HG03108 (cell line): ENCODE results near the gene MSMP.

ENCODE experiments used
- ATAC-seq: cut with Tn5 transposase; IDR thresholded peaks from one replicate; pipeline ENCODE4 v1.9.1; 2021; ENCODE audit warnings: moderate library complexity; ENCODE audit not compliant: unreplicated experiment

The MSMP gene

GRCh38 chr9:35754264-35754663, at the start of gene MSMP:
TSS of gene MSMP (minus strand) at chr9:35754276. CDS start at chr9:35754129, 147 bp downstream.
- ATAC-seq: no peak

GRCh38 chr9:35801328-35802128, 47.5 kb upstream of the MSMP start:
- ATAC-seq: no peak

GRCh38 chr9:35800530-35800929, 46.5 kb upstream of the MSMP start:
- ATAC-seq: no peak

DNA sequence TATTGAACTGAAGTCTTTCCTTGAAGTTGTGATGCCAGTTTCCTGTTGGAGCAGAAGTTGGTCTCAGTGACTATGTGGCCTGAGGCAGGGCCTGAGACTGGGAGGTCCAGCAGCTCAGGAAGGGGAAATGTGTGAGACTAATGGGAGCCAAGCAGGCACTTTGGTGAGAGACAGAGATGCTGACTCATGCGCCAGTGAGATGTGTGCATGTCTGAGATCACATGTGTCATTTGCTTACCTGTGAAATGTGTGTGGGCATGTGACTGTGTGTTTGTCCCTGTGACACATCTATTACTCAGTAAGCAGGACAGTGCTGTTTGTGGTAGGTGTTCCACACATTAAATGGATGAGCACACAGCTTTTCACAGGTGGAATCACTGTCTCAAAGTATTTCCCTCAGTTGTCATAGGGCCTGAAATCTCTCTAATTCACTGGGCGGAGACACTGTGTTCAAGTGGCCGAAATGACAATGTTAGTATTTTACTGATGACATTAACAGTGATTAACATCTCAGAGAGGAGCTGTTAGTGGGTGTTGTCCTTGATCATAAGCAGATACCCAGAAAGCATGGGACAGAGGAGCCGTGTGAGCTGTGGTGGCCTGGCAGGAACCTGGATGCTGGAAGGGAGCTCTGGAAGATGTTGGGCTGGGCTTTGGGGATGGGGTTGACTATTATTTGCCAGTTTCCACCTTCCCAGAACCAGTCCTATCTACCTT, 44.7 kb upstream of the MSMP start:
- ATAC-seq: no peak

- no peak for ATAC-seq
Measured at GRCh38 chr9:35797311-35798109, 43.4 kb upstream of the MSMP start.

DNA sequence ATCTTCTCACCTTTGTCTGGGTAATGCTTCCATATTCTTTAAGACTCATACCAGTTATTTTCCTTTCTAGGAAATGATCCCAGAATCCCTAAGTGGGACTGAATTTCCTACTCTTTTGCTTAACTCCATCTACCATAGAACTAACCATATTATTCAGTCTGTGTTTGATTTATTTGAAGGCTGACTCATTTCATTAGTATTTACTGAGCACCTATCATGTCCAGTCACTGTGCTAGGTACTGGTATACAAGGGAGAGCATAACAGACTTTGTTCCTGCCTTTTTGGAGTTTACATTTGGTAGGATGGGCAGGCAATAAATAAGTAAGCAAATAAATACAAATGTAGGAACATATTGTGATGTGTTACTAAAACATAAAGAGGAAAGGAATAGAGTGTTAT, 41.6 kb upstream of the MSMP start:
- no peak for ATAC-seq

DNA sequence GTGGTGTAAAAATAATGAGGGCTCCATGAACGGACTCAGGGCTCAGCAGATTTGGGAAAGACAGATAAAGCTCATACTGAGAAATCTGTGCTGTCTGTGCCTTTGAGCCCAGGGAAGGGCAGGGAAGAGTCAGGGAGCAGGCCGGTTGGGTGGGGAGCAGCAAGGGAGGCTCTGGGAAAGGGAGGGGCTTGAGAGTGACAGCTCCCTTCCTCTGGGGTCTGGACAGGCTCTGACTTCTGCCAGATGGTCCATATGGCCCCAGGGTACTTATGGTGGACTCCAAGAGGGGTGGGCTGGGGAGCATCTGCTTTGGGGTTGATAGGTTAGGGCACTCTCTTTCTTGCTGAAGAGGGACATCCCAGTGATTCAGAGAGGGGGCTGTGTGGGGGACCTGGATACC, 39.4 kb upstream of the MSMP start:
- no peak for ATAC-seq

GRCh38 chr9:35792826-35793225, 38.8 kb upstream of the MSMP start:
- no peak for ATAC-seq

DNA sequence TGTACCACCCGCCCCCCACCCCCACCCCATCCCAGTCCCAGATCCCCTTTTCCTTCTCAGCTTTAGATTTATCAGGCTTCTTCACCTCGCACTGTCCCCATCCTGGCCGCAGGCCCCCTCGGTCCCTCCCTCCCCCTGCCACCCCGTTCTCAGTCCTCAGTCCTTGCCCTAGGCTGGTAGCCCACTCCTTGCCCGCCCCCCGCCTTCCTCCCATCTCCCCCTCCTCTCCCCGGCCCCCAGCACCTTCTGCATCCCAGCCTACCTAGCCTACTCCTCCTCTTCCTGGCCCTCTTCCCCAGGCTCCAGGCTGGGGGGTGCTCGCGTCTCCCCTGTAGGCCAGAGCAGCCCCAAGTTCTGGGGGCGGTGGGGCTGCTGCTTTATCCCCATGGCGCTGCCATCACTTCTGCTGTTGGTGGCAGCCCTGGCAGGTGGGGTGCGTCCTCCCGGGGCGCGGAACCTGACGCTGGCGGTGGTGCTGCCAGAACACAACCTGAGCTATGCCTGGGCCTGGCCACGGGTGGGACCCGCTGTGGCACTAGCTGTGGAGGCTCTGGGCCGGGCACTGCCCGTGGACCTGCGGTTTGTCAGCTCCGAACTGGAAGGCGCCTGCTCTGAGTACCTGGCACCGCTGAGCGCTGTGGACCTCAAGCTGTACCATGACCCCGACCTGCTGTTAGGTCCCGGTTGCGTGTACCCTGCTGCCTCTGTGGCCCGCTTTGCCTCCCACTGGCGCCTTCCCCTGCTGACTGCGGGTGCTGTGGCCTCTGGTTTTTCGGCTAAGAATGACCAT, 38.1 kb upstream of the MSMP start:
- ATAC-seq: no peak

DNA sequence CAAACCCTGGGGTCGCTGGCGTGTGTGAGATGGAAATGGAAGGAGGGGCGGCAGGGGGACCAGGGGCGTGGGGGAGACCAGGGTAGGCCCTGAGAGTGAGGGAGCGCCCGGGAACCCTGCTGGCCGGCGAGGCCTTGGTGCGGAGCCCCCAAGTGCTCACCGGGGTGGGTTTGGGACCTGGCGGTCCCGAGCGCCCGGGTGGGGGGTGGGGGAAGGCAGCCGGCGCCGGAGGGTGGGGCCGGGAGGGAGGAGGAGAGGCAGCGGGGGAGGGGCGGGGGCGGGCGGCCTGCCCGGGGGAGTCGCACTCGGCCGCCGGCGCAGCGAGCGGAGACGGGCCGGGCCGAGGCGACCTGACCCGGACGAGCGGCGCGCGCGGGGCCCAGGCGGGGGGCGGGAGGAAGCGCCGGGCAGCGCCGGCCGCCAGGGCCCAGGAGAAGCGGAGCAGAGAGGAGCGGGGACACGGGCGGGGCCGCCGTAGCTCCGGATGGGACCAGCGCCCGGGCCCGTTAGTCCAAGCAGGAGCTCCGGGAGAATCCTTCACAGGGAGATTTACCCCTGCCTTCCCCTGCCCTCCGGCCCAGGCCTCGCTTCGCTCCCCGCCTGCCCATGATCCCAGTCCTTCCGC, 37.3 kb upstream of the MSMP start, which contains the start of gene NPR2:
Gene NPR2 (plus strand): TSS at position 295 of the 625 bp plus-strand sequence. CDS start 818 bp downstream, outside the sequence.
- no peak for ATAC-seq

GRCh38 chr9:35790385-35791296, 36.6 kb upstream of the MSMP start:
- ATAC-seq: no peak

DNA sequence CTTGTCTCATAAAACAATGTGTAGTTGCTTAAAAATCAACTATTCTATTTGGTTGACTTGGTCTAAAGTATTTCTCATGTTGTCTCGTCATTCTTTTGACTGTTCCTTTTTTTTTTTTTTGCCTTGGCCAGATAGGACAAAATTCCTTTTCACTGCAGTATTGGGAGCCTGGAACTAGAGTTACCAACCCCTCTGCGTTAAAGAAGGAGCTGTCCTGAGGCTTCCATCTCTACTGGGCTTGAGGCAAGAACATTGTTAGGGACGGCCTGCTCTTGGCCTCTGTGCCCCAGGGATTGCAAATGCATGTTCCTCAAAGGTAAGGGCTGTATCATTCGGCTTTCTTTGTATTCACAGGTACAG, 35.9 kb upstream of the MSMP start:
- no peak for ATAC-seq

DNA sequence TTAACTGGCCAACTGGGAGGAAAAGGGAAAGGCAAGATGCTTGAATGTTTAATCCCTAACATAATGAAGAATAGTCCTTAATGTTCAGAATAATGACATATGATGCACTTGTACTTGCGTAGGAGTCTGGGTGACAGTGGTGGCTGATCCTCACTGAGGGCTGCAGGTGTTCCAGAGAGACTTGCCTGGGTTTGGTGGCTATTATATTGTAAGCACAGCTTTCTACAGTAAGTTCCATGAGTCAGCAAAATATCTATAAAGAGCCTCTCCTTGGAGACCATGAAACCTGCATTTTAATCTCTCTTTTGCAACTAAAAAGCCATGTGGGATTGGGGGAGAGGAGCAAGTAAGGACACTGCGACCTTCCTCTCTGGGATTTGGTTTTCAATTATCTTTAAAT, 35.5 kb upstream of the MSMP start:
- no peak for ATAC-seq

- no peak for ATAC-seq
Measured at GRCh38 chr9:35783418-35783817, 29.3 kb upstream of the MSMP start.

- ATAC-seq: no peak
Measured at GRCh38 chr9:35781066-35781465, 27.0 kb upstream of the MSMP start.

GRCh38 chr9:35778496-35778895, 24.4 kb upstream of the MSMP start:
- no peak for ATAC-seq

- no peak for ATAC-seq
Measured at GRCh38 chr9:35776018-35776417, 21.9 kb upstream of the MSMP start.

GRCh38 chr9:35774907-35775635, 21.0 kb upstream of the MSMP start:
- no peak for ATAC-seq

DNA sequence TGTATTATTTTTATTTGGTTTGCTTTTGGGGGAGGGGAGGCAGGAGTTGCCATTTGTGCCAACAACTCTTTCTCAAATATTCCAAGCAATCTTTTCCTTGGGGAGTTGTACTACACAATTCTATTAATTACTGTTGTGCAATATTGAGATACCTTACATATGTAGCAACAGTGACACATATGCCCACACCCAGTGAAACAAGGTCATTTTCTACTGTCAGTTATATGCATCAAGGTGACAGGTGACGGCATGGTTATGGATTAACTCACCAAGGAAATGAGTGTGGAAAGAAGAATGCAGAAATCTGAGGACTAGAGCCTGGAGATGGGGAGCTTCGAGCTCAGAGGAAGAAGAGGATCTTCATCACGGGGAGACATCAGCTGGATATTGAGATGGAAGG, 17.9 kb upstream of the MSMP start:
- ATAC-seq: no peak
